Measurements from ENCODE around the gene COL6A3.
"Not testable (repeated sequence)": the region's sequence is repeated elsewhere in the genome, so short reads cannot be mapped to it uniquely, and the experiment has no call there.

The COL6A3 gene

GRCh38 chr2:237306787-237307170 lies 107.2 kb downstream of the COL6A3 start:
- peak overlapping the region in 1 of 2 donors; percentile 80 for H3K27ac ChIP-seq
- TF ChIP-seq CTCF (IDR thresholded peaks at IDR 0.05) = no peak
- no peak overlapping the region for H3K4me3 ChIP-seq
- DNase-seq (ENCODE audit: low spot score) = no peak

- Histone ChIP-seq H3K27ac (no peak overlapping the region), H3K4me3 (no peak overlapping the region)
- no peak for TF ChIP-seq CTCF (IDR thresholded peaks at IDR 0.05)
- no peak for DNase-seq (ENCODE audit: low spot score)
These were observed 107.7 kb downstream of the COL6A3 start for GRCh38 chr2:237306083-237306786.

- DNase-seq (ENCODE audit: low spot score) = no peak
- no peak overlapping the region for H3K27ac ChIP-seq
- no peak overlapping the region for H3K4me3 ChIP-seq
- TF ChIP-seq CTCF (IDR thresholded peaks at IDR 0.05) = no peak
These were observed 108.4 kb downstream of the COL6A3 start for GRCh38 chr2:237305579-237305978.

- no peak for DNase-seq (ENCODE audit: low spot score)
- H3K4me3 ChIP-seq = no peak overlapping the region
- no peak for TF ChIP-seq CTCF (IDR thresholded peaks at IDR 0.05)
- H3K27ac ChIP-seq = no peak overlapping the region
These were observed 109.0 kb downstream of the COL6A3 start for GRCh38 chr2:237304763-237305514.

- not testable (repeated sequence) for H3K4me3 ChIP-seq; DNase-seq (ENCODE audit: low spot score); H3K27ac ChIP-seq
These were observed 110.7 kb downstream of the COL6A3 start for GRCh38 chr2:237303244-237303643.

- DNase-seq (ENCODE audit: low spot score) = no peak
- Histone ChIP-seq H3K27ac (no peak overlapping the region), H3K4me3 (no peak overlapping the region)
- TF ChIP-seq CTCF (IDR thresholded peaks at IDR 0.05) = no peak
These were observed 112.4 kb downstream of the COL6A3 start for GRCh38 chr2:237301595-237301994.

GRCh38 chr2:237300739-237301138 lies 113.2 kb downstream of the COL6A3 start:
- no peak for DNase-seq (ENCODE audit: low spot score)
- Histone ChIP-seq H3K4me3 (no peak overlapping the region), H3K27ac (no peak overlapping the region)
- no peak for TF ChIP-seq CTCF (IDR thresholded peaks at IDR 0.05)

All from coronary artery (tissue), 2 donors.